SK-N-SH treated with all-trans-retinoic acid at 6 μM for 48 hours (cell line): Measurements from ENCODE around the gene PTPRN2.

Experiments used
- ATAC-seq: fragments of 200-7000 bp; cut with Tn5 transposase; 3 replicates; pipeline ENCODE4 v1.9.1; 2020; ENCODE audit warnings: mild to moderate bottlenecking, moderate library complexity
- ARNTL ChIP-seq: fragments of 450-650 bp; formaldehyde crosslinking; IDR thresholded peaks from 2 replicates; pipeline ENCODE4 v1.5.0; 2020; ENCODE audit warnings: low read depth, mild to moderate bottlenecking, moderate library complexity, borderline replicate concordance
- BACH2 ChIP-seq: fragments of 250-450 bp; sonication (Bioruptor Pico); IDR thresholded peaks from 2 replicates; pipeline ENCODE4 v1.9.0; 2021; ENCODE audit warnings: mild to moderate bottlenecking, borderline replicate concordance
- CREB5 ChIP-seq: fragments of 250-450 bp; sonication (Bioruptor Pico); IDR thresholded peaks from 2 replicates; pipeline ENCODE4 v1.5.1; 2020; ENCODE audit warnings: low read depth, mild to moderate bottlenecking, moderate library complexity
- CSDC2 ChIP-seq: fragments of 250-450 bp; sonication (Bioruptor Pico); IDR thresholded peaks from 2 replicates; pipeline ENCODE4 v1.5.0; 2020; ENCODE audit warnings: mild to moderate bottlenecking, moderate library complexity
- CSRNP3 ChIP-seq: fragments of 250-450 bp; sonication (Bioruptor Pico); IDR thresholded peaks from 2 replicates; pipeline ENCODE4 v1.5.1; 2021; ENCODE audit warnings: mild to moderate bottlenecking, moderate library complexity
- ESRRG ChIP-seq: fragments of 250-450 bp; sonication (Bioruptor Pico); IDR thresholded peaks from 2 replicates; pipeline ENCODE4 v1.6.1; 2021; ENCODE audit warnings: mild to moderate bottlenecking
- GLIS3 ChIP-seq: fragments of 250-450 bp; sonication (Bioruptor Pico); IDR thresholded peaks from 2 replicates; pipeline ENCODE4 v1.5.0; 2020; ENCODE audit warnings: mild to moderate bottlenecking, moderate library complexity
- ISL1 ChIP-seq: fragments of 250-450 bp; sonication (Bioruptor Pico); IDR thresholded peaks from 2 replicates; pipeline ENCODE4 v2.1.2; 2022; ENCODE audit warnings: mild to moderate bottlenecking, moderate library complexity
- OSR1 ChIP-seq: fragments of 250-450 bp; sonication (Bioruptor Pico); IDR thresholded peaks from 2 replicates; pipeline ENCODE4 v1.8.0; 2022; ENCODE audit warnings: moderate library complexity, mild to moderate bottlenecking, inconsistent platforms
- POU6F1 ChIP-seq: fragments of 250-450 bp; sonication (Bioruptor Pico); IDR thresholded peaks from 2 replicates; pipeline ENCODE4 v1.8.0; 2021; ENCODE audit warnings: low read depth, mild to moderate bottlenecking, moderate library complexity, borderline replicate concordance
- PPARA ChIP-seq: fragments of 250-450 bp; sonication (Bioruptor Pico); IDR thresholded peaks from 2 replicates; pipeline ENCODE4 v1.5.0; 2020; ENCODE audit warnings: mild to moderate bottlenecking, borderline replicate concordance
- RARB ChIP-seq: fragments of 250-450 bp; sonication (Bioruptor Pico); IDR thresholded peaks from 2 replicates; pipeline ENCODE4 v1.8.0; 2021; ENCODE audit warnings: mild to moderate bottlenecking, moderate library complexity
- SNAI2 ChIP-seq: fragments of 250-450 bp; sonication (Bioruptor Pico); IDR thresholded peaks from 2 replicates; pipeline ENCODE4 v1.5.0; 2020; ENCODE audit warnings: mild to moderate bottlenecking, moderate library complexity
- TCF4 ChIP-seq: fragments of 250-450 bp; sonication (Bioruptor Pico); IDR thresholded peaks from 2 replicates; pipeline ENCODE4 v1.8.0; 2021; ENCODE audit warnings: mild to moderate bottlenecking, moderate library complexity, borderline replicate concordance
- TOX ChIP-seq: fragments of 250-450 bp; sonication (Bioruptor Pico); IDR thresholded peaks from 2 replicates; pipeline ENCODE4 v1.8.0; 2021; ENCODE audit warnings: mild to moderate bottlenecking, moderate library complexity, borderline replicate concordance
- ZC3H10 ChIP-seq: fragments of 250-450 bp; sonication (Bioruptor Pico); IDR thresholded peaks from 2 replicates; pipeline ENCODE4 v1.5.1; 2021; ENCODE audit warnings: mild to moderate bottlenecking, moderate library complexity
- ZFP3 ChIP-seq: fragments of 250-450 bp; sonication (Bioruptor Pico); IDR thresholded peaks from 2 replicates; pipeline ENCODE4 v1.5.0; 2020; ENCODE audit warnings: mild to moderate bottlenecking, moderate library complexity
- ZFP30 ChIP-seq: fragments of 450-650 bp; formaldehyde crosslinking; IDR thresholded peaks from 2 replicates; pipeline ENCODE4 v1.5.0; 2022; ENCODE audit warnings: mild to moderate bottlenecking, moderate library complexity
- ZNF565 ChIP-seq: fragments of 450-650 bp; formaldehyde crosslinking; conservative IDR thresholded peaks from 2 replicates; pipeline ENCODE4 v1.5.0; 2020; ENCODE audit warnings: low read depth, mild to moderate bottlenecking, moderate library complexity
- ZNF70 ChIP-seq: fragments of 450-650 bp; formaldehyde crosslinking; IDR thresholded peaks from 2 replicates; pipeline ENCODE4 v1.5.0; 2020; ENCODE audit warnings: mild to moderate bottlenecking, moderate library complexity
- ZNF8 ChIP-seq: fragments of 450-650 bp; formaldehyde crosslinking; IDR thresholded peaks from 2 replicates; pipeline ENCODE4 v1.5.0; 2020; ENCODE audit warnings: mild to moderate bottlenecking, moderate library complexity

The PTPRN2 gene

GRCh38 chr7:157641866-157642265 lies 945.8 kb downstream of the PTPRN2 start:
- ATAC-seq, result no peak
- no peak for TF ChIP-seq SNAI2 (CRISPR knock-in tag)
- TF ChIP-seq RARB (CRISPR knock-in tag), result no peak
- TF ChIP-seq ZFP30 (CRISPR knock-in tag), result no peak
- no peak for TF ChIP-seq ZNF565 (CRISPR knock-in tag)
- no peak for TF ChIP-seq ZFP3 (CRISPR knock-in tag)
- TF ChIP-seq ZNF70 (CRISPR knock-in tag), result no peak
- TF ChIP-seq ISL1 (CRISPR knock-in tag), result no peak
- TF ChIP-seq CREB5 (CRISPR knock-in tag), result no peak
- no peak for TF ChIP-seq ARNTL
- TF ChIP-seq ZNF8 (CRISPR knock-in tag), result no peak
- no peak for TF ChIP-seq ZC3H10 (CRISPR knock-in tag)
- TF ChIP-seq BACH2 (CRISPR knock-in tag), result no peak
- no peak for TF ChIP-seq CSDC2 (CRISPR knock-in tag)
- TF ChIP-seq GLIS3, result no peak
- TF ChIP-seq CSRNP3 (CRISPR knock-in tag), result no peak
- TF ChIP-seq TOX (CRISPR knock-in tag), result no peak
- no peak for TF ChIP-seq ESRRG
- no peak for TF ChIP-seq PPARA (CRISPR knock-in tag)
- no peak for TF ChIP-seq POU6F1 (CRISPR knock-in tag)

GRCh38 chr7:157640144-157640543 lies 947.5 kb downstream of the PTPRN2 start:
- TF ChIP-seq ZFP30 (CRISPR knock-in tag) (peak; percentile 99), RARB (CRISPR knock-in tag) (no peak)

GRCh38 chr7:157638563-157638962 lies 949.1 kb downstream of the PTPRN2 start:
- no peak for TF ChIP-seq CSDC2 (CRISPR knock-in tag)
- no peak for TF ChIP-seq ZFP3 (CRISPR knock-in tag)
- TF ChIP-seq POU6F1 (CRISPR knock-in tag), result no peak
- TF ChIP-seq ZNF70 (CRISPR knock-in tag), result no peak
- TF ChIP-seq ZFP30 (CRISPR knock-in tag), result no peak
- ATAC-seq, result no peak

More at GRCh38 chr7:157640144-157640543, 947.5 kb downstream of the PTPRN2 start:
- no peak for ATAC-seq

- no peak for ATAC-seq
- TF ChIP-seq OSR1 (CRISPR knock-in tag), result no peak
- no peak for TF ChIP-seq PPARA (CRISPR knock-in tag)
- no peak for TF ChIP-seq RARB (CRISPR knock-in tag)
- no peak for TF ChIP-seq ISL1 (CRISPR knock-in tag)
- no peak for TF ChIP-seq ZFP30 (CRISPR knock-in tag)
- no peak for TF ChIP-seq TOX (CRISPR knock-in tag)
- no peak for TF ChIP-seq ESRRG
- no peak for TF ChIP-seq ZNF565 (CRISPR knock-in tag)
- no peak for TF ChIP-seq ZC3H10 (CRISPR knock-in tag)
- no peak for TF ChIP-seq BACH2 (CRISPR knock-in tag)
- no peak for TF ChIP-seq ZNF8 (CRISPR knock-in tag)
- TF ChIP-seq GLIS3, result no peak
- TF ChIP-seq TCF4, result no peak
Observed at GRCh38 chr7:157637216-157637949, 950.2 kb downstream of the PTPRN2 start.
